GM12878 (cell line): ENCODE measurements around the gene MRC2. TPM values are rescaled to one million over a fixed set of nuclear protein-coding genes. Genes with fewer than 3 reads are reported as not detected.

ENCODE experiments used
- ATAC-seq: fragments of 200-7000 bp; cut with Tn5 transposase; 3 replicates; pipeline ENCODE4 v1.9.1; 2020; ENCODE audit warnings: mild to moderate bottlenecking, moderate library complexity
- BruUV-seq: library from RNA; stranded (reverse); fragments of 400-500 nt; replicated peaks from 2 replicates; lab custom pipeline; 2021; lab: Mats Ljungman, UMichigan
- CTCF ChIA-PET: fragments of 300-600 bp; sonication (Branson Sonifier 250); formaldehyde crosslinking; extraction: SDS; loops from one replicate; lab custom pipeline; 2021; ENCODE audit warnings: inconsistent platforms; lab: Yijun Ruan, JAX
- POLR2A ChIA-PET: fragments of 350-600 bp; formaldehyde crosslinking; extraction: SDS; loops from one replicate; lab custom pipeline; 2021; ENCODE audit warnings: inconsistent platforms; lab: Charles Lee
- RAD21 ChIA-PET: fragments of 300-600 bp; sonication (Branson Sonifier 250); formaldehyde crosslinking; loops from one replicate; lab custom pipeline; 2023; ENCODE audit warnings: antibody characterized with exemption; ENCODE audit not compliant: unreplicated experiment; lab: Charles Lee
- SMC1A ChIA-PET: fragments of 300-600 bp; sonication (Branson Sonifier 250); formaldehyde crosslinking; loops from one replicate; lab custom pipeline; 2023; ENCODE audit not compliant: unreplicated experiment, uncharacterized antibody; lab: Charles Lee
- DNase-seq: peaks from one replicate; pipeline ENCODE4 v3.0.0-alpha.2; 2011; ENCODE audit warnings: low read depth, low spot score
- FAIRE-seq: peaks from 3 replicates; lab custom pipeline; 2011; peaks lifted over from hg19 to GRCh38; lab: Jason Lieb, UNC
- H2AFZ ChIP-seq: 2 replicates; pipeline ENCODE4 v1.6.0; 2011; ENCODE audit warnings: low read depth, low read length, control low read depth; ENCODE audit not compliant: control insufficient read depth
- H3K27ac ChIP-seq: 2 replicates; pipeline ENCODE4 v1.5.1; 2011; ENCODE audit warnings: control low read depth; ENCODE audit not compliant: control insufficient read depth, insufficient read depth
- H3K27me3 ChIP-seq, 2 experiments: replicated peaks in 1 of 2; 2 replicates each; pipeline versions ENCODE4 v1.6.0 to v1.6.1; 2011; ENCODE audit warnings: low read length in 1 of 2; ENCODE audit not compliant: control insufficient read depth in 2 of 2, insufficient read depth in 2 of 2
- H3K36me3 ChIP-seq, 2 experiments: 2 replicates each; pipeline ENCODE4 v1.5.1; 2011; ENCODE audit warnings: low read length in 1 of 2; ENCODE audit not compliant: control insufficient read depth in 2 of 2, insufficient read depth in 2 of 2
- H3K4me1 ChIP-seq: 2 replicates; pipeline ENCODE4 v1.6.1; 2011; ENCODE audit warnings: mild to moderate bottlenecking, low read length, moderate library complexity, mixed read lengths; ENCODE audit not compliant: control insufficient read depth, insufficient read depth
- H3K4me2 ChIP-seq: 2 replicates; pipeline ENCODE4 v1.6.0; 2011; ENCODE audit warnings: control low read depth; ENCODE audit not compliant: control insufficient read depth, insufficient read depth
- H3K4me3 ChIP-seq: fragments of 200-600 bp; sonication (generic); 2 replicates; pipeline ENCODE4 v1.5.1; 2016
- H3K79me2 ChIP-seq: 2 replicates; pipeline ENCODE4 v1.6.0; 2011; ENCODE audit warnings: low read length; ENCODE audit not compliant: control insufficient read depth, insufficient read depth
- H3K9ac ChIP-seq: 2 replicates; pipeline ENCODE4 v1.8.0; 2011; ENCODE audit warnings: low read length, control low read depth, mixed read lengths; ENCODE audit not compliant: control insufficient read depth, insufficient read depth
- H3K9me3 ChIP-seq: replicated peaks from 3 replicates; pipeline ENCODE4 v1.5.1; 2011; ENCODE audit warnings: mild to moderate bottlenecking, low read length; ENCODE audit not compliant: control insufficient read depth, insufficient read depth
- H4K20me1 ChIP-seq: 2 replicates; pipeline ENCODE4 v1.6.0; 2011; ENCODE audit not compliant: control insufficient read depth, insufficient read depth
- CREM ChIP-seq: IDR thresholded peaks from 2 replicates; pipeline ENCODE4 v1.6.1; 2014; ENCODE audit warnings: antibody characterized with exemption, low read depth
- IKZF2 ChIP-seq, 2 experiments: fragments of 450-650 bp; IDR thresholded peaks; 2 replicates each; pipeline ENCODE4 v1.6.1; 2017; ENCODE audit warnings: mild to moderate bottlenecking in 2 of 2, moderate library complexity in 2 of 2
- LARP7 ChIP-seq: fragments of 450-650 bp; IDR thresholded peaks from 2 replicates; pipeline ENCODE4 v1.6.1; 2017; ENCODE audit warnings: mild to moderate bottlenecking
- NFXL1 ChIP-seq: fragments of 450-650 bp; IDR thresholded peaks from 2 replicates; pipeline ENCODE4 v1.6.1; 2017; ENCODE audit warnings: antibody characterized with exemption, mild to moderate bottlenecking, borderline replicate concordance
- PML ChIP-seq: IDR thresholded peaks from 2 replicates; pipeline ENCODE4 v1.6.1; 2012; ENCODE audit warnings: low read length, inconsistent platforms
- POLR2A ChIP-seq: IDR thresholded peaks from 2 replicates; pipeline ENCODE4 v1.6.1; 2011; ENCODE audit warnings: low read depth, mild to moderate bottlenecking, low read length
- SIX5 ChIP-seq: IDR thresholded peaks from 2 replicates; pipeline ENCODE4 v1.6.1; 2011; ENCODE audit warnings: mild to moderate bottlenecking, low read depth, low read length, moderate library complexity; ENCODE audit not compliant: severe bottlenecking
- SPI1 ChIP-seq: IDR thresholded peaks from 2 replicates; pipeline ENCODE4 v1.6.1; 2011; ENCODE audit warnings: low read depth, mild to moderate bottlenecking, low read length, moderate library complexity, borderline replicate concordance; ENCODE audit not compliant: insufficient read depth
- SRF ChIP-seq, 2 experiments: IDR thresholded peaks; 2 replicates each; pipeline ENCODE4 v1.6.1; 2011; ENCODE audit warnings: low read depth in 2 of 2, low read length in 2 of 2, mild to moderate bottlenecking in 1 of 2, moderate library complexity in 1 of 2
- STAT1 ChIP-seq: fragments of 450-650 bp; conservative IDR thresholded peaks from 2 replicates; pipeline ENCODE4 v1.6.1; 2014; ENCODE audit warnings: antibody characterized with exemption, mild to moderate bottlenecking
- SUPT20H ChIP-seq: IDR thresholded peaks from 2 replicates; pipeline ENCODE4 v1.6.1; 2011; ENCODE audit warnings: low read depth, mild to moderate bottlenecking, low read length, moderate library complexity, borderline replicate concordance; ENCODE audit not compliant: control insufficient read depth
- ZNF217 ChIP-seq: fragments of 450-650 bp; IDR thresholded peaks from 2 replicates; pipeline ENCODE4 v1.6.1; 2017; ENCODE audit warnings: antibody characterized with exemption, mild to moderate bottlenecking
- ZSCAN29 ChIP-seq: fragments of 450-650 bp; IDR thresholded peaks from 2 replicates; pipeline ENCODE4 v1.6.1; 2017; ENCODE audit warnings: mild to moderate bottlenecking, moderate library complexity
- WGBS: methylation state at CpG from one replicate; pipeline ENCODE4 v1.1.6; 2016; ENCODE audit warnings: low lambda C conversion rate; ENCODE audit not compliant: insufficient replicate concordance, insufficient coverage; ENCODE audit errors: missing lambda C conversion rate; 5-methylcytosine and 5-hydroxymethylcytosine counted together
- in situ Hi-C: fragments of 300-500 bp; cut with MboI; formaldehyde crosslinking; loops from 9 replicates; pipeline ENCODE4 v1.14.3; 2018; ENCODE audit warnings: mixed read lengths
- intact Hi-C: fragments of 100-400 bp; cut with micrococcal nuclease; formaldehyde crosslinking; loops from one replicate; pipeline ENCODE4 v1.14.2; 2022; ENCODE audit not compliant: unreplicated experiment
- polyA plus RNA-seq, 11 experiments: library from polyadenylated mRNA; depleted of rRNA in 4 of 11; unstranded in 6 of 11; stranded (reverse) in 5 of 11; fragments of >200 nt; fragmentation: Nextera tagmentation in 4 of 11; fragmentation: Illumina TruSeq in 1 of 11; extraction: Ambion mirVana in 4 of 11; extraction: Trizol in 1 of 11; gene quantifications; 1 replicate in 1 of 11; 2 replicates in 10 of 11; pipeline versions ENCODE4 v1.2.1 to v1.2.3, GENCODE V29; 2011 to 2016; ENCODE audit warnings: inconsistent platforms in 2 of 11, missing spikeins in 2 of 11, low read depth in 1 of 11
- total RNA-seq, 4 experiments: library from RNA; depleted of rRNA in 3 of 4; stranded (reverse); fragments of >200 nt in 3 of 4; fragmentation: Illumina TruSeq in 1 of 4; extraction: Trizol in 1 of 4; gene quantifications; 2 replicates each; pipeline versions ENCODE4 v1.2.1 to v1.2.3, GENCODE V29; 2013 to 2021
- TF ChIP-seq, protein P1 (sequence below): fragments of 450-650 bp; IDR thresholded peaks from 2 replicates; pipeline ENCODE4 v1.6.1; 2017; ENCODE audit warnings: mild to moderate bottlenecking, moderate library complexity
- TF ChIP-seq, protein P2 (sequence below): fragments of 450-650 bp; formaldehyde crosslinking; IDR thresholded peaks from 2 replicates; pipeline ENCODE4 v1.5.0; 2022; ENCODE audit warnings: mild to moderate bottlenecking, missing genetic modification characterization

Gene MRC2
- total and polyA plus RNA-seq, 10 of the 15 experiments (the other 5 are each of a cell fraction or from before 2014, with no cell fraction given) = 0.04 to 0.96 (median 0.30) TPM; not detected in 1

DNA sequence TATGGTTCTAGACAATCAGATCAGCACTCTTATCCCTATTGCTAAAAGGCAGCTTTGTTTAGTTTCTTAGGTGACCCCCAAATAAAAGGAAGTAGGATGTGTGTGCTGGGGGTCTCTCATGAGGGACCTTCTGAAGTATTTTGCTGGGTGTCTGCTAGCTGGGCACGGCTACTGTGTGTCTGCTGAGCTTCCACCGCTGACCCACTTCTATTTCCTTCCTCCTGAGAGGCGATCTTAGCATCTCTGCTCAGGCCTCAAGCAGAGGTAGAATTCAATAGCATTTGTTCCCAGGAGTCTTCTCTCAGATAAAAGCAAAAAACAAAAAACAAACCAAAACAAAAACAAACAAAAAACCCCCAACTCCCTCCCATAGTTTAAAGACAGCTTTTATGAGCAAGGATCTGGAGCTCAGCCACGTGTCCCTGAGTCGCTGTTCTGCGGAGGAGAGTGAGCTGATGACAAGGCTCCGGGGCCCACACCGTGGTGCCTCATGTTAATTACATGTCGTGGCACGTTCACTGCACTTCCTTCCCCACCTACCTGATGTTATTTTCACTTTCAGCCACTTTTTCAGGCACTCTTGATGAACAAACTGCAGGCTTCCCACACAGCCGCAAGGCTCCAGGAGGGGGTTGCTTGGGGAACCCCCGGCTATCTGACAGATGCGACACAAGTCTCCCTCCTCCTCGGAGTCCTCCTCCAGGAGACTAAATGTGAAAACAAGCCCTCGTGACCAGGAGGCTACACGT, 97.1 kb downstream of the MRC2 start:
- intact Hi-C loops = loop anchor here (5.0 kb wide), 1 partner anchor 243 kb away; the partner anchor contains the start of gene TANC2
- H3K4me2 ChIP-seq = peak overlapping the region; percentile 18
- ChIA-PET CTCF (interaction anchor here (1.0 to 1.6 kb wide), 2 partner anchors 13 to 172 kb away, joined by 3 to 4 read pairs; no protein-coding TSS in a partner anchor), SMC1A (no interaction called here), POLR2A (no interaction called here), RAD21 (no interaction called here)
- H3K27me3 ChIP-seq = no peaks in the 10 kb centered on the region
- H2AFZ ChIP-seq = peak overlapping the region; percentile 35
- no peaks in the 10 kb centered on the region for H3K36me3 ChIP-seq
- BruUV-seq = no TSS peak
- no peaks in the 10 kb centered on the region for H3K79me2 ChIP-seq
- ATAC-seq (peak; percentile 96), FAIRE-seq (peak; percentile 97), DNase-seq (peak; percentile 91)
- no peaks in the 10 kb centered on the region for H4K20me1 ChIP-seq
- H3K9me3 ChIP-seq = peaks cover 5% of the 10 kb centered on the region; the same call in 2 of the 3 replicates
- WGBS = 0% methylated on average over 16 of the region's 16 CpGs
- peaks cover 15% of the 10 kb centered on the region for H3K4me1 ChIP-seq
- peak overlapping the region; percentile 7; the same call in 1 of the 2 replicates for H3K27ac ChIP-seq
- in situ Hi-C loops = no loop called here
- no peak overlapping the region for H3K9ac ChIP-seq
- H3K4me3 ChIP-seq = no peak overlapping the region
- TF ChIP-seq ZSCAN29 = no peak
- TF ChIP-seq PML = peak; percentile 60; the same call in 1 of the 2 replicates
- no peak for TF ChIP-seq STAT1
- TF ChIP-seq, protein P1, sequence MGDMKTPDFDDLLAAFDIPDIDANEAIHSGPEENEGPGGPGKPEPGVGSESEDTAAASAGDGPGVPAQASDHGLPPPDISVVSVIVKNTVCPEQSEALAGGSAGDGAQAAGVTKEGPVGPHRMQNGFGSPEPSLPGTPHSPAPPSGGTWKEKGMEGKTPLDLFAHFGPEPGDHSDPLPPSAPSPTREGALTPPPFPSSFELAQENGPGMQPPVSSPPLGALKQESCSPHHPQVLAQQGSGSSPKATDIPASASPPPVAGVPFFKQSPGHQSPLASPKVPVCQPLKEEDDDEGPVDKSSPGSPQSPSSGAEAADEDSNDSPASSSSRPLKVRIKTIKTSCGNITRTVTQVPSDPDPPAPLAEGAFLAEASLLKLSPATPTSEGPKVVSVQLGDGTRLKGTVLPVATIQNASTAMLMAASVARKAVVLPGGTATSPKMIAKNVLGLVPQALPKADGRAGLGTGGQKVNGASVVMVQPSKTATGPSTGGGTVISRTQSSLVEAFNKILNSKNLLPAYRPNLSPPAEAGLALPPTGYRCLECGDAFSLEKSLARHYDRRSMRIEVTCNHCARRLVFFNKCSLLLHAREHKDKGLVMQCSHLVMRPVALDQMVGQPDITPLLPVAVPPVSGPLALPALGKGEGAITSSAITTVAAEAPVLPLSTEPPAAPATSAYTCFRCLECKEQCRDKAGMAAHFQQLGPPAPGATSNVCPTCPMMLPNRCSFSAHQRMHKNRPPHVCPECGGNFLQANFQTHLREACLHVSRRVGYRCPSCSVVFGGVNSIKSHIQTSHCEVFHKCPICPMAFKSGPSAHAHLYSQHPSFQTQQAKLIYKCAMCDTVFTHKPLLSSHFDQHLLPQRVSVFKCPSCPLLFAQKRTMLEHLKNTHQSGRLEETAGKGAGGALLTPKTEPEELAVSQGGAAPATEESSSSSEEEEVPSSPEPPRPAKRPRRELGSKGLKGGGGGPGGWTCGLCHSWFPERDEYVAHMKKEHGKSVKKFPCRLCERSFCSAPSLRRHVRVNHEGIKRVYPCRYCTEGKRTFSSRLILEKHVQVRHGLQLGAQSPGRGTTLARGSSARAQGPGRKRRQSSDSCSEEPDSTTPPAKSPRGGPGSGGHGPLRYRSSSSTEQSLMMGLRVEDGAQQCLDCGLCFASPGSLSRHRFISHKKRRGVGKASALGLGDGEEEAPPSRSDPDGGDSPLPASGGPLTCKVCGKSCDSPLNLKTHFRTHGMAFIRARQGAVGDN = no peak
- TF ChIP-seq ZNF217 = no peak
- TF ChIP-seq SPI1 = peak; percentile 69; the same call in 1 of the 2 replicates
- TF ChIP-seq LARP7 = no peak
- TF ChIP-seq, protein P2, sequence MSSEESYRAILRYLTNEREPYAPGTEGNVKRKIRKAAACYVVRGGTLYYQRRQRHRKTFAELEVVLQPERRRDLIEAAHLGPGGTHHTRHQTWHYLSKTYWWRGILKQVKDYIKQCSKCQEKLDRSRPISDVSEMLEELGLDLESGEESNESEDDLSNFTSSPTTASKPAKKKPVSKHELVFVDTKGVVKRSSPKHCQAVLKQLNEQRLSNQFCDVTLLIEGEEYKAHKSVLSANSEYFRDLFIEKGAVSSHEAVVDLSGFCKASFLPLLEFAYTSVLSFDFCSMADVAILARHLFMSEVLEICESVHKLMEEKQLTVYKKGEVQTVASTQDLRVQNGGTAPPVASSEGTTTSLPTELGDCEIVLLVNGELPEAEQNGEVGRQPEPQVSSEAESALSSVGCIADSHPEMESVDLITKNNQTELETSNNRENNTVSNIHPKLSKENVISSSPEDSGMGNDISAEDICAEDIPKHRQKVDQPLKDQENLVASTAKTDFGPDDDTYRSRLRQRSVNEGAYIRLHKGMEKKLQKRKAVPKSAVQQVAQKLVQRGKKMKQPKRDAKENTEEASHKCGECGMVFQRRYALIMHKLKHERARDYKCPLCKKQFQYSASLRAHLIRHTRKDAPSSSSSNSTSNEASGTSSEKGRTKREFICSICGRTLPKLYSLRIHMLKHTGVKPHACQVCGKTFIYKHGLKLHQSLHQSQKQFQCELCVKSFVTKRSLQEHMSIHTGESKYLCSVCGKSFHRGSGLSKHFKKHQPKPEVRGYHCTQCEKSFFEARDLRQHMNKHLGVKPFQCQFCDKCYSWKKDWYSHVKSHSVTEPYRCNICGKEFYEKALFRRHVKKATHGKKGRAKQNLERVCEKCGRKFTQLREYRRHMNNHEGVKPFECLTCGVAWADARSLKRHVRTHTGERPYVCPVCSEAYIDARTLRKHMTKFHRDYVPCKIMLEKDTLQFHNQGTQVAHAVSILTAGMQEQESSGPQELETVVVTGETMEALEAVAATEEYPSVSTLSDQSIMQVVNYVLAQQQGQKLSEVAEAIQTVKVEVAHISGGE (CRISPR knock-in tag) = no peak
- TF ChIP-seq CREM = peak; percentile 82
- TF ChIP-seq POLR2A = no peak
- no peak for TF ChIP-seq SUPT20H
- peak; percentile 98 for TF ChIP-seq NFXL1
- 0 out of 4 replicates have a peak, but pooled peaks of 1 of the 2 experiments have one; percentile 1 for TF ChIP-seq SRF (IDR thresholded peaks at IDR 0.05; ENCODE audit: low read depth in 2 of 2, low read length in 2 of 2)
- TF ChIP-seq IKZF2 (IDR thresholded peaks at IDR 0.05) = peak; percentile 90 to 92
- TF ChIP-seq SIX5 = no peak
